Stimulated activated naive CD8-positive, alpha-beta T cell treated with anti-CD3 and anti-CD28 coated beads, Interleukin-15, amount 100 ng/mL, for 72 hours (primary cell): ENCODE measurements around the gene DIAPH1.

ENCODE experiments used
- ATAC-seq: fragments of 150-1000 bp; cut with Tn5 transposase; 2 replicates; pipeline ENCODE4 v1.10.0; 2021; ENCODE audit warnings: mild to moderate bottlenecking, moderate library complexity
- DNase-seq, 2 donors: peaks; one replicate each; pipeline ENCODE4 v3.0.0; 2021 to 2022
- H3K27ac Mint-ChIP-seq, 2 donors: one replicate each; pipeline ENCODE4 v1.8.0; 2022; ENCODE audit warnings: mild to moderate bottlenecking in 2 of 2, mixed read lengths in 2 of 2, moderate library complexity in 2 of 2
- H3K27me3 Mint-ChIP-seq: one replicate; pipeline ENCODE4 v1.8.0; 2022; ENCODE audit warnings: mixed read lengths
- H3K4me1 Mint-ChIP-seq: one replicate; pipeline ENCODE4 v1.8.0; 2022; ENCODE audit warnings: mild to moderate bottlenecking, mixed read lengths
- H3K4me3 Mint-ChIP-seq, 2 donors: one replicate each; pipeline ENCODE4 v1.8.0; 2022; ENCODE audit warnings: mild to moderate bottlenecking in 2 of 2, mixed read lengths in 2 of 2, moderate library complexity in 1 of 2
- H3K9me3 Mint-ChIP-seq, 2 donors: one replicate each; pipeline ENCODE4 v1.8.0; 2022; ENCODE audit warnings: mixed read lengths in 2 of 2

Gene DIAPH1

GRCh38 chr5:141618804-141619554 lies at the start of gene DIAPH1:
DIAPH1 (minus strand) TSS chr5:141619000; CDS start chr5:141618914, 86 bp downstream.
- no peaks in the 10 kb centered on the region for H3K9me3 Mint-ChIP-seq
- no peaks in the 10 kb centered on the region for H3K27me3 Mint-ChIP-seq
- DNase-seq (peak; percentile 97 to 98), ATAC-seq (peak; percentile 92)
- peak within 1 kb of the TSS; percentile 86 to 99 for H3K4me3 Mint-ChIP-seq
- H3K4me1 Mint-ChIP-seq = peaks cover 75% of the 10 kb centered on the region
- peak within 1 kb of the TSS; percentile 88 to 99 for H3K27ac Mint-ChIP-seq

GRCh38 chr5:141665995-141666940 lies 47.5 kb upstream of the DIAPH1 start:
- no peak overlapping the region for H3K4me3 Mint-ChIP-seq
- DNase-seq (no peak), ATAC-seq (no peak)
- H3K27ac Mint-ChIP-seq = no peak overlapping the region
- no peaks in the 10 kb centered on the region for H3K9me3 Mint-ChIP-seq
- no peaks in the 10 kb centered on the region for H3K27me3 Mint-ChIP-seq
- H3K4me1 Mint-ChIP-seq = peaks cover 7% of the 10 kb centered on the region

- no peaks in the 10 kb centered on the region for H3K9me3 Mint-ChIP-seq
- ATAC-seq (peak; percentile 92), DNase-seq (peak; percentile 71 to 77)
- no peak overlapping the region for H3K4me3 Mint-ChIP-seq
- H3K4me1 Mint-ChIP-seq = peaks cover 7% of the 10 kb centered on the region
- H3K27ac Mint-ChIP-seq = peak overlapping the region in 1 of 2 donors; percentile 75
- no peaks in the 10 kb centered on the region for H3K27me3 Mint-ChIP-seq
Measured at GRCh38 chr5:141664733-141665461, 46.1 kb upstream of the DIAPH1 start.

GRCh38 chr5:141663506-141663905 lies 44.7 kb upstream of the DIAPH1 start:
- no peaks in the 10 kb centered on the region for H3K27me3 Mint-ChIP-seq
- DNase-seq (no peak), ATAC-seq (no peak)
- no peaks in the 10 kb centered on the region for H3K9me3 Mint-ChIP-seq
- peaks cover 7% of the 10 kb centered on the region for H3K4me1 Mint-ChIP-seq
- H3K27ac Mint-ChIP-seq = no peak overlapping the region
- no peak overlapping the region for H3K4me3 Mint-ChIP-seq

- Mint-ChIP-seq H3K27ac (no peak overlapping the region), H3K4me3 (no peak overlapping the region), H3K9me3 (no peaks in the 10 kb centered on the region), H3K4me1 (peaks cover 7% of the 10 kb centered on the region), H3K27me3 (no peaks in the 10 kb centered on the region)
- ATAC-seq = no peak
- DNase-seq = no peak
Measured at GRCh38 chr5:141662028-141662427, 43.2 kb upstream of the DIAPH1 start.

GRCh38 chr5:141657937-141658545 lies 39.2 kb upstream of the DIAPH1 start:
- Mint-ChIP-seq H3K4me3 (no peak overlapping the region), H3K27me3 (no peaks in the 10 kb centered on the region), H3K9me3 (no peaks in the 10 kb centered on the region), H3K27ac (no peak overlapping the region), H3K4me1 (no peaks in the 10 kb centered on the region)
- ATAC-seq (peak; percentile 76), DNase-seq (no peak)

GRCh38 chr5:141657404-141657803 lies 38.6 kb upstream of the DIAPH1 start:
- H3K9me3 Mint-ChIP-seq = no peaks in the 10 kb centered on the region
- no peak overlapping the region for H3K4me3 Mint-ChIP-seq
- no peak for DNase-seq
- no peak overlapping the region for H3K27ac Mint-ChIP-seq
- peaks cover 4% of the 10 kb centered on the region for H3K4me1 Mint-ChIP-seq
- no peaks in the 10 kb centered on the region for H3K27me3 Mint-ChIP-seq
- no peak for ATAC-seq

GRCh38 chr5:141656396-141656795 lies 37.6 kb upstream of the DIAPH1 start:
- H3K4me3 Mint-ChIP-seq = no peak overlapping the region
- ATAC-seq (no peak), DNase-seq (no peak)
- H3K4me1 Mint-ChIP-seq = peaks cover 12% of the 10 kb centered on the region
- no peaks in the 10 kb centered on the region for H3K9me3 Mint-ChIP-seq
- H3K27ac Mint-ChIP-seq = peak overlapping the region in 1 of 2 donors; percentile 34
- no peaks in the 10 kb centered on the region for H3K27me3 Mint-ChIP-seq

- DNase-seq (no peak), ATAC-seq (no peak)
- Mint-ChIP-seq H3K4me3 (no peak overlapping the region), H3K9me3 (no peaks in the 10 kb centered on the region), H3K27me3 (no peaks in the 10 kb centered on the region), H3K27ac (no peak overlapping the region), H3K4me1 (peaks cover 26% of the 10 kb centered on the region)
Measured at GRCh38 chr5:141655020-141655419, 36.2 kb upstream of the DIAPH1 start.

- H3K4me3 Mint-ChIP-seq = no peak overlapping the region
- H3K4me1 Mint-ChIP-seq = peaks cover 33% of the 10 kb centered on the region
Measured at GRCh38 chr5:141654298-141654697, 35.5 kb upstream of the DIAPH1 start.

GRCh38 chr5:141651728-141652105 lies 32.9 kb upstream of the DIAPH1 start:
- no peaks in the 10 kb centered on the region for H3K9me3 Mint-ChIP-seq
- H3K27ac Mint-ChIP-seq = peak overlapping the region in 1 of 2 donors; percentile 97
- no peak for DNase-seq
- no peaks in the 10 kb centered on the region for H3K27me3 Mint-ChIP-seq
- peaks cover 38% of the 10 kb centered on the region for H3K4me1 Mint-ChIP-seq
- ATAC-seq = no peak
- H3K4me3 Mint-ChIP-seq = peak overlapping the region; percentile 96 to 97

More at GRCh38 chr5:141654298-141654697, 35.5 kb upstream of the DIAPH1 start:
- no peaks in the 10 kb centered on the region for H3K9me3 Mint-ChIP-seq
- DNase-seq (no peak), ATAC-seq (no peak)
- no peak overlapping the region for H3K27ac Mint-ChIP-seq
- H3K27me3 Mint-ChIP-seq = no peaks in the 10 kb centered on the region

- ATAC-seq (peak; percentile 90), DNase-seq (peak; percentile 83 to 86)
- Mint-ChIP-seq H3K9me3 (no peaks in the 10 kb centered on the region), H3K4me3 (peak within 1 kb of the TSS; percentile 96 to 97), H3K27ac (peak within 1 kb of the TSS; percentile 97), H3K27me3 (no peaks in the 10 kb centered on the region), H3K4me1 (peaks cover 38% of the 10 kb centered on the region)
Measured at GRCh38 chr5:141650851-141651727, 32.3 kb upstream of the DIAPH1 start, which contains the start of gene FCHSD1. FCHSD1 (minus strand) TSS chr5:141651418; CDS start chr5:141651368, 50 bp downstream.

GRCh38 chr5:141649972-141650371 lies 31.2 kb upstream of the DIAPH1 start:
- ATAC-seq (no peak), DNase-seq (no peak)
- H3K27me3 Mint-ChIP-seq = no peaks in the 10 kb centered on the region
- no peak overlapping the region for H3K27ac Mint-ChIP-seq
- peak overlapping the region; percentile 96 to 97 for H3K4me3 Mint-ChIP-seq
- H3K9me3 Mint-ChIP-seq = no peaks in the 10 kb centered on the region
- peaks cover 41% of the 10 kb centered on the region for H3K4me1 Mint-ChIP-seq

- Mint-ChIP-seq H3K9me3 (no peaks in the 10 kb centered on the region), H3K27ac (no peak overlapping the region), H3K4me1 (peaks cover 47% of the 10 kb centered on the region), H3K4me3 (no peak overlapping the region), H3K27me3 (no peaks in the 10 kb centered on the region)
- no peak for DNase-seq
- ATAC-seq = no peak
Measured at GRCh38 chr5:141649056-141649688, 30.4 kb upstream of the DIAPH1 start.
